Measurements from ENCODE around the gene FARS2.

The FARS2 gene

DNA sequence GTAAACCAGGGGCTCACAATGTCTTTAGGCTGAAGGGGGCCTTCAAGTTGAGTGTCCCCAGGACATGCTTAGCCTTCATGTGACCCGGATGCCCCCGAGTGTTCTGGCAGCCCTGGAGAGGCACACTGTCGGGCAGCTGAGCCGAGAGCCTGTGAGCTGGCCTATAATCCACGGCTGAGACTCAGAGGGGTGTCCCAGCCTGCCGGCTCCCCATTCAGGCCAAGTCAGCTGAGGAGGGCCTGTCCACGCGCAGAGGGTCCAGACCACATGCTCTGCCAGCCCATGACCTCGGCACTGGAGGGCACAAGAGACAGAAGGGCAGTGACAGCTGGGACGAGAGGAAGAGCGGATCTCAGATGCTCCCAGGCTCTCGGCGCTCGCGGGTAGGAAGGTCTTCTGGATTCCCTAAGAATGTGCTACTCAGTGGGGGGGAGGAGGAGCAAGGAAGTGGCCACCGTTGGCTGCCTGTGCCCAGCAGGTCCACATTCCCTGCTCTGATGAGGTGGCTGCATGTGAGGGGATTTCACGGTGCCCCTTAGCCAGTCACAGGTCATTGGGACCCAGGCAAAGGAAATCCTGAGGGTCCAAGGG lies 520.7 kb downstream of the FARS2 start:
- no peak overlapping the region for H2BK5ac ChIP-seq (ENCODE audit: low read depth, low read length, poor library complexity)
- H3K23ac ChIP-seq (ENCODE audit: low read length) = no peak overlapping the region
- H3K4me3 ChIP-seq (ENCODE audit: low read depth, low read length) = no peak overlapping the region
- H3K4me2 ChIP-seq (ENCODE audit: low read length) = no peak overlapping the region
- no peak overlapping the region for H3K9ac ChIP-seq (ENCODE audit: low read length)
- no peak overlapping the region for H3K14ac ChIP-seq (ENCODE audit: low read length)
- H4K8ac ChIP-seq (ENCODE audit: low read depth, low read length) = no peak overlapping the region
- no peaks in the 10 kb centered on the region for H3K27me3 ChIP-seq (ENCODE audit: insufficient read depth, low read length)
- no CpG with 5 or more reads among the region's 17 CpGs for WGBS (ENCODE audit: extremely low coverage, insufficient coverage, insufficient read length)
- no peak overlapping the region for H3K18ac ChIP-seq (ENCODE audit: low read length)
- no peak overlapping the region for H3K27ac ChIP-seq (ENCODE audit: low read depth, low read length)
- H2BK12ac ChIP-seq (ENCODE audit: low read length) = no peak overlapping the region
- no peak for DNase-seq
- no peaks in the 10 kb centered on the region for H3K9me3 ChIP-seq (ENCODE audit: insufficient read depth, low read depth, low read length)
- H3K4me1 ChIP-seq (ENCODE audit: control insufficient read depth in 1 of 2, insufficient read depth in 2 of 2, low read length in 2 of 2) = peaks cover 0 to 2% of the 10 kb centered on the region in 2 experiments
- no peak overlapping the region for H3K4ac ChIP-seq (ENCODE audit: low read depth, low read length)
- H2AFZ ChIP-seq (ENCODE audit: insufficient read depth, low read length, poor library complexity) = no peak overlapping the region
- H3K79me2 ChIP-seq (ENCODE audit: control insufficient read depth, insufficient read depth, low read length, poor library complexity) = peaks cover 1% of the 10 kb centered on the region
- no peak overlapping the region for H4K12ac ChIP-seq (ENCODE audit: low read depth, low read length)
- no peak overlapping the region for H2BK120ac ChIP-seq (ENCODE audit: insufficient read depth, low read length, poor library complexity)
- no peak overlapping the region for H2AK5ac ChIP-seq (ENCODE audit: low read length)
- no peaks in the 10 kb centered on the region for H3K36me3 ChIP-seq (ENCODE audit: control insufficient read depth in 1 of 2, insufficient read depth in 2 of 2, low read length in 2 of 2)
- no peaks in the 10 kb centered on the region for H3K79me1 ChIP-seq (ENCODE audit: low read length)
- H4K91ac ChIP-seq (ENCODE audit: low read depth, low read length) = no peak overlapping the region

DNA sequence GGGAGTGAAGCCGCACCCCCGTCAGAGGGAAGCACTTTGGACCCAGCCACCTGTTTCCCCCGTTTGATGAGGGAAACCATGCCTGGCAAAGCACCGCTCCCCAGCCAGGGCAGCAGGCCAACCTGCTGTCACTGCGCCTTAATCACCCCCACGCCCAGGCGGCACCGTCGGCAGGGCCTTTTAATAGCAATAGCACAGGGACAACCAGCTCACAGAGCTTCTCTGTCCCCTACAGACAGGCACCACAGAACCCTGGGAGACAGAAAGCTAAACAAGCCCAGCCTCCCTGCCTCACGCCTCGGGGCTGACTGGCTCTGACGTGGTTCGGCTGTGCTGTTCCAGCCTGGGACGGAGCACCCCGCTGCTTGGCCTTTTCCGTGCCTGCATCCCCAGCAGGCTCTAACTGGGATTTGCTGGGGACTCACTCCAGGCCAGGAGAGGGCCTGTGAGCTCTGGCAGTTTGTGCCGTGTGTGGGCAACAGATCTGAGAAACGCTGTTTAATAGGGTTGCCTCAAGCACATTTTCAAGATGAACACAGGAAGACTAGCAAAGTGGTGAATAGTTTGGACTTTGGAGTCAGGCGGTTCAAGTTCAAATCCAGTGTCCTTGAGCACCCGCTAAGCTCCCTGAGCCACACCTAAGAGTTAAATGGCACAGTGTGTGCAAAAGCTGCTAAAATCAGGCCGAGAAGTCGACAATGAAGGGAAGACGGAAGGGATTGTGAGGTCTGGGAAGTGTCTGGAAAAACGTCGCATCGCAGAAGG lies 521.7 kb downstream of the FARS2 start:
- H2BK5ac ChIP-seq (ENCODE audit: low read depth, low read length, poor library complexity) = no peak overlapping the region
- DNase-seq = peak; percentile 66 to 69
- H2AFZ ChIP-seq (ENCODE audit: insufficient read depth, low read length, poor library complexity) = no peak overlapping the region
- H3K4me2 ChIP-seq (ENCODE audit: low read length) = no peak overlapping the region
- no peaks in the 10 kb centered on the region for H3K79me1 ChIP-seq (ENCODE audit: low read length)
- no peaks in the 10 kb centered on the region for H3K36me3 ChIP-seq (ENCODE audit: control insufficient read depth in 1 of 2, insufficient read depth in 2 of 2, low read length in 2 of 2)
- H2BK12ac ChIP-seq (ENCODE audit: low read length) = no peak overlapping the region
- no peak overlapping the region for H3K4ac ChIP-seq (ENCODE audit: low read depth, low read length)
- H3K14ac ChIP-seq (ENCODE audit: low read length) = no peak overlapping the region
- no peak overlapping the region for H2BK120ac ChIP-seq (ENCODE audit: insufficient read depth, low read length, poor library complexity)
- no peak overlapping the region for H4K91ac ChIP-seq (ENCODE audit: low read depth, low read length)
- H3K27me3 ChIP-seq (ENCODE audit: insufficient read depth, low read length) = no peaks in the 10 kb centered on the region
- WGBS (ENCODE audit: extremely low coverage, insufficient coverage, insufficient read length) = no CpG with 5 or more reads among the region's 26 CpGs
- H4K8ac ChIP-seq (ENCODE audit: low read depth, low read length) = no peak overlapping the region
- H2AK5ac ChIP-seq (ENCODE audit: low read length) = no peak overlapping the region
- no peak overlapping the region for H3K4me3 ChIP-seq (ENCODE audit: low read depth, low read length)
- H3K9me3 ChIP-seq (ENCODE audit: insufficient read depth, low read depth, low read length) = no peaks in the 10 kb centered on the region
- H3K23ac ChIP-seq (ENCODE audit: low read length) = no peak overlapping the region
- no peak overlapping the region for H3K18ac ChIP-seq (ENCODE audit: low read length)
- H3K79me2 ChIP-seq (ENCODE audit: control insufficient read depth, insufficient read depth, low read length, poor library complexity) = peaks cover 1% of the 10 kb centered on the region
- H3K27ac ChIP-seq (ENCODE audit: low read depth, low read length) = no peak overlapping the region
- no peak overlapping the region for H3K9ac ChIP-seq (ENCODE audit: low read length)
- H4K12ac ChIP-seq (ENCODE audit: low read depth, low read length) = no peak overlapping the region
- peaks cover 0 to 2% of the 10 kb centered on the region in 2 experiments for H3K4me1 ChIP-seq (ENCODE audit: control insufficient read depth in 1 of 2, insufficient read depth in 2 of 2, low read length in 2 of 2)

DNA sequence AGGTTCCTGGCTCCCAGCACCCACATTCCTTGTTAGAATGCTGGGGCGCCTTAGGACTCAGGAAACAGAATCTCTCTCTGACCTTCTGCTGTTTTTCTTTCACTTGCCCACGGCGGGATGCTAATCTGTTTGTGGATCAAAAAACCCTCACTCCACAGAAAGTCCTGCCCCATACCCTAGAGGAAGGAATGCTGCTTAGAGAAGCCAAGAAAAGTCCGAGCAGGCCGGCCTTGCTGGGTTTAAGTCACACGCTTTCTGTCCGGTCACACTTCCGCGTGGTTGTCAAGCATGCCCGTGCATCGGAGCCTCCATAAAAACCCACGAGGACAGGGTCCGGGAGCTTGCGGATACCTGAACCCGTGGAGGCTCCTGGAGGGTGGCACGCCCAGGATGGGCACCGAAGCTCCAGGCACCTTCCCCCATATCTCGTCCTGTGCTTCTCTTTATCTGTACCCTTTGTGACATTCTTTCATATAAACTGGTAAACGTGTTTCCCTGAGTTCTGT lies 522.3 kb downstream of the FARS2 start:
- no CpG with 5 or more reads among the region's 19 CpGs for WGBS (ENCODE audit: extremely low coverage, insufficient coverage, insufficient read length)
- H2BK12ac ChIP-seq (ENCODE audit: low read length) = no peak overlapping the region
- no peak overlapping the region for H4K12ac ChIP-seq (ENCODE audit: low read depth, low read length)
- H3K23ac ChIP-seq (ENCODE audit: low read length) = no peak overlapping the region
- H2BK120ac ChIP-seq (ENCODE audit: insufficient read depth, low read length, poor library complexity) = no peak overlapping the region
- no peak overlapping the region for H2BK5ac ChIP-seq (ENCODE audit: low read depth, low read length, poor library complexity)
- DNase-seq = peak; percentile 50 to 80
- H3K18ac ChIP-seq (ENCODE audit: low read length) = no peak overlapping the region
- H3K9me3 ChIP-seq (ENCODE audit: insufficient read depth, low read depth, low read length) = no peaks in the 10 kb centered on the region
- H3K4me2 ChIP-seq (ENCODE audit: low read length) = no peak overlapping the region
- H4K8ac ChIP-seq (ENCODE audit: low read depth, low read length) = no peak overlapping the region
- H4K91ac ChIP-seq (ENCODE audit: low read depth, low read length) = no peak overlapping the region
- H3K79me2 ChIP-seq (ENCODE audit: control insufficient read depth, insufficient read depth, low read length, poor library complexity) = peaks cover 1% of the 10 kb centered on the region
- H3K4me3 ChIP-seq (ENCODE audit: low read depth, low read length) = no peak overlapping the region
- no peaks in the 10 kb centered on the region for H3K36me3 ChIP-seq (ENCODE audit: control insufficient read depth in 1 of 2, insufficient read depth in 2 of 2, low read length in 2 of 2)
- no peaks in the 10 kb centered on the region for H3K27me3 ChIP-seq (ENCODE audit: insufficient read depth, low read length)
- H3K4me1 ChIP-seq (ENCODE audit: control insufficient read depth in 1 of 2, insufficient read depth in 2 of 2, low read length in 2 of 2) = peaks cover 0 to 2% of the 10 kb centered on the region in 2 experiments
- no peak overlapping the region for H3K9ac ChIP-seq (ENCODE audit: low read length)
- H3K79me1 ChIP-seq (ENCODE audit: low read length) = no peaks in the 10 kb centered on the region
- no peak overlapping the region for H2AFZ ChIP-seq (ENCODE audit: insufficient read depth, low read length, poor library complexity)
- H2AK5ac ChIP-seq (ENCODE audit: low read length) = no peak overlapping the region
- H3K27ac ChIP-seq (ENCODE audit: low read depth, low read length) = no peak overlapping the region
- no peak overlapping the region for H3K14ac ChIP-seq (ENCODE audit: low read length)
- H3K4ac ChIP-seq (ENCODE audit: low read depth, low read length) = no peak overlapping the region

DNA sequence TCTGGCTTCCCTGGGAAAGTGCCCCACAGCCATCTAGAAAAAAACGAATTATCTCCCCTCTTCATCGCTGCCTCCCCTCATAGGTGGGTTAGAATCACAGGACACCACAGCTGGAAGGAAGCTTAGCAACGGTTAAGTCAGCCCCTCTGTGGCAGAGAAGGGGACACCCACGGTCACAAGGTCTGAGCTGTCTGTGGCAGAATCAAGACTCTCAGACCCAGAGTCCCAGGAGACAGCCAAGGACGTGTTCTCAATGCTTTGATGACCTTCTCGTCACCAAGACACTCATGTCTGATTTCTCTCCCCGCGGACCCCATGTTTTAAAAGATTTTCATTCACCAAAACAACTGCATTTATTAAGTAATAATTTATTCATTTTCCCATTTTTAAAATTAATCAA lies 523.9 kb downstream of the FARS2 start:
- Histone ChIP-seq H3K14ac (ENCODE audit: low read length) (no peak overlapping the region), H3K27me3 (ENCODE audit: insufficient read depth, low read length) (no peaks in the 10 kb centered on the region), H3K9me3 (ENCODE audit: insufficient read depth, low read depth, low read length) (no peaks in the 10 kb centered on the region), H3K4ac (ENCODE audit: low read depth, low read length) (no peak overlapping the region), H4K8ac (ENCODE audit: low read depth, low read length) (no peak overlapping the region), H3K23ac (ENCODE audit: low read length) (no peak overlapping the region), H3K4me3 (ENCODE audit: low read depth, low read length) (no peak overlapping the region), H2BK5ac (ENCODE audit: low read depth, low read length, poor library complexity) (no peak overlapping the region), H3K36me3 (ENCODE audit: control insufficient read depth in 1 of 2, insufficient read depth in 2 of 2, low read length in 2 of 2) (no peaks in the 10 kb centered on the region), H3K79me2 (ENCODE audit: control insufficient read depth, insufficient read depth, low read length, poor library complexity) (peaks cover 1% of the 10 kb centered on the region), H2AFZ (ENCODE audit: insufficient read depth, low read length, poor library complexity) (no peak overlapping the region), H3K27ac (ENCODE audit: low read depth, low read length) (no peak overlapping the region), H3K4me1 (ENCODE audit: control insufficient read depth in 1 of 2, insufficient read depth in 2 of 2, low read length in 2 of 2) (peaks cover 0 to 2% of the 10 kb centered on the region in 2 experiments), H4K12ac (ENCODE audit: low read depth, low read length) (no peak overlapping the region), H2AK5ac (ENCODE audit: low read length) (no peak overlapping the region), H3K4me2 (ENCODE audit: low read length) (no peak overlapping the region), H4K91ac (ENCODE audit: low read depth, low read length) (no peak overlapping the region), H3K9ac (ENCODE audit: low read length) (no peak overlapping the region), H3K79me1 (ENCODE audit: low read length) (no peaks in the 10 kb centered on the region), H2BK12ac (ENCODE audit: low read length) (no peak overlapping the region), H2BK120ac (ENCODE audit: insufficient read depth, low read length, poor library complexity) (no peak overlapping the region), H3K18ac (ENCODE audit: low read length) (no peak overlapping the region)
- no CpG with 5 or more reads among the region's 8 CpGs for WGBS (ENCODE audit: extremely low coverage, insufficient coverage, insufficient read length)
- DNase-seq = no peak
